ENCODE results near the gene RAP1GDS1.

RAP1GDS1 gene

DNA sequence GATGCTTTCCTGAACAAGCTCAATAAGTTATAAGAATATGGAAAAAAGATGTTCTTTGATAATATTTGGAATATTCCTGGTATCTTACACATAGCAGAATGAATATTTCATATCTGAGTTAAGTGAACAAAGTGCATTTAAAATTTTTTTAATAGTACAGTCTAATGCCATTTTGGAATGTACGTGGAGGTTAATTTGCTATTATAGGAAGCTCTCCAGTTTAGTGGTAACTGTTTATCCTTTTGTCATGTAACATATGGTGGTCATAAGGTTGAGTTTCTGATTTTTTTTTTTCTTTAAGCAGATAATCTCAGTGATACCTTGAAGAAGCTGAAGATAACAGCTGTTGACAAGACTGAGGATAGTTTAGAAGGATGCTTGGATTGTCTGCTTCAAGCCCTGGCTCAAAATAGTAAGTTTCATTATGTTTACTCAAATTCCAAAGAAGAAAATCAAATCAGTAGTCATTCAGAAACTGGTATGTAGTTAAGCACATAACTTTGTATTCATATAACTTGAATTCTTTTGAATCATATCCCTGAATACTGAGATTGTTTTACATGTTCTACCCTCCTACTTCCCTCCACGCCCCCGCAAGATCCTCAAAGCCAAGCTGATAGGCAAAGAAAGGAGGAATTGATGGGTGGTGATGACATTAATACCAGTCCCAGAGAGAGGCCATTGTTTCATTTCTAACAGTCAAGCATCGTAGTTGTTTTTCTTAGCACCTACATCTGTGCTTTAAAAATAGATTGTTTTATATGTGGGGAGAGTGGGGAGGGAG lies 32.1 kb downstream of the RAP1GDS1 start:
- H4K20me1 ChIP-seq (ENCODE audit: insufficient read depth, low read length): no peaks in the 10 kb centered on the region

GRCh38 chr4:98298022-98298421 lies 36.8 kb downstream of the RAP1GDS1 start:
- ATAC-seq (ENCODE audit: insufficient read depth, low read depth): peak; percentile 47; the same call in 1 of the 3 replicates
- no peaks in the 10 kb centered on the region for H4K20me1 ChIP-seq (ENCODE audit: insufficient read depth, low read length)
- no peaks in the 10 kb centered on the region for H3K4me1 ChIP-seq (ENCODE audit: insufficient read depth, low read length)
- DNase-seq: no peak
- no peak overlapping the region for H2AFZ ChIP-seq (ENCODE audit: low read depth, low read length)
- H3K79me2 ChIP-seq (ENCODE audit: insufficient read depth, low read length): peaks cover 98% of the 10 kb centered on the region
- no peak overlapping the region for H3K9ac ChIP-seq (ENCODE audit: low read depth, low read length)
- TF ChIP-seq, protein P1, sequence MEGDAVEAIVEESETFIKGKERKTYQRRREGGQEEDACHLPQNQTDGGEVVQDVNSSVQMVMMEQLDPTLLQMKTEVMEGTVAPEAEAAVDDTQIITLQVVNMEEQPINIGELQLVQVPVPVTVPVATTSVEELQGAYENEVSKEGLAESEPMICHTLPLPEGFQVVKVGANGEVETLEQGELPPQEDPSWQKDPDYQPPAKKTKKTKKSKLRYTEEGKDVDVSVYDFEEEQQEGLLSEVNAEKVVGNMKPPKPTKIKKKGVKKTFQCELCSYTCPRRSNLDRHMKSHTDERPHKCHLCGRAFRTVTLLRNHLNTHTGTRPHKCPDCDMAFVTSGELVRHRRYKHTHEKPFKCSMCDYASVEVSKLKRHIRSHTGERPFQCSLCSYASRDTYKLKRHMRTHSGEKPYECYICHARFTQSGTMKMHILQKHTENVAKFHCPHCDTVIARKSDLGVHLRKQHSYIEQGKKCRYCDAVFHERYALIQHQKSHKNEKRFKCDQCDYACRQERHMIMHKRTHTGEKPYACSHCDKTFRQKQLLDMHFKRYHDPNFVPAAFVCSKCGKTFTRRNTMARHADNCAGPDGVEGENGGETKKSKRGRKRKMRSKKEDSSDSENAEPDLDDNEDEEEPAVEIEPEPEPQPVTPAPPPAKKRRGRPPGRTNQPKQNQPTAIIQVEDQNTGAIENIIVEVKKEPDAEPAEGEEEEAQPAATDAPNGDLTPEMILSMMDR (IDR thresholded peaks at IDR 0.05; ENCODE audit: borderline replicate concordance, extremely low read depth, low read length, poor library complexity, severe bottlenecking): no peak
- TF ChIP-seq EZH2 (IDR thresholded peaks at IDR 0.05; ENCODE audit: borderline replicate concordance, low read depth, low read length, severe bottlenecking): no peak
- peaks cover 74% of the 10 kb centered on the region for H3K36me3 ChIP-seq (ENCODE audit: insufficient read depth, low read length)
- H3K4me3 ChIP-seq (ENCODE audit: low read depth in 1 of 2, low read length in 2 of 2): no peak overlapping the region
- peak overlapping the region; percentile 43 for H3K27ac ChIP-seq (ENCODE audit: low read length)
- H3K4me2 ChIP-seq (ENCODE audit: insufficient read depth, low read length): no peak overlapping the region
- H3K27me3 ChIP-seq (ENCODE audit: insufficient read depth, low read length, poor library complexity): no peaks in the 10 kb centered on the region
- peaks cover 9% of the 10 kb centered on the region for H3K9me3 ChIP-seq (ENCODE audit: insufficient read depth, low read length, severe bottlenecking)

More for the DNA sequence above, 32.1 kb downstream of the RAP1GDS1 start:
- TF ChIP-seq, protein P1 (IDR thresholded peaks at IDR 0.05; ENCODE audit: borderline replicate concordance, extremely low read depth, low read length, poor library complexity, severe bottlenecking): no peak
- Histone ChIP-seq H3K27ac (ENCODE audit: low read length) (peak overlapping the region; percentile 50), H3K4me3 (ENCODE audit: low read depth in 1 of 2, low read length in 2 of 2) (no peak overlapping the region), H3K79me2 (ENCODE audit: insufficient read depth, low read length) (peaks cover 93% of the 10 kb centered on the region), H3K27me3 (ENCODE audit: insufficient read depth, low read length, poor library complexity) (no peaks in the 10 kb centered on the region), H3K9me3 (ENCODE audit: insufficient read depth, low read length, severe bottlenecking) (no peaks in the 10 kb centered on the region), H3K4me1 (ENCODE audit: insufficient read depth, low read length) (peaks cover 41% of the 10 kb centered on the region), H3K9ac (ENCODE audit: low read depth, low read length) (no peak overlapping the region), H2AFZ (ENCODE audit: low read depth, low read length) (no peak overlapping the region), H3K4me2 (ENCODE audit: insufficient read depth, low read length) (no peak overlapping the region), H3K36me3 (ENCODE audit: insufficient read depth, low read length) (peaks cover 47% of the 10 kb centered on the region)
- DNase-seq: no peak
- ATAC-seq (ENCODE audit: insufficient read depth, low read depth): no peak

- H4K20me1 ChIP-seq (ENCODE audit: insufficient read depth, low read length): peaks cover 3% of the 10 kb centered on the region; the same call in 1 of the 2 replicates
- H3K4me2 ChIP-seq (ENCODE audit: insufficient read depth, low read length): no peak overlapping the region
- H2AFZ ChIP-seq (ENCODE audit: low read depth, low read length): no peak overlapping the region
- TF ChIP-seq, protein P1 (IDR thresholded peaks at IDR 0.05; ENCODE audit: borderline replicate concordance, extremely low read depth, low read length, poor library complexity, severe bottlenecking): no peak
- no peak for TF ChIP-seq EZH2 (IDR thresholded peaks at IDR 0.05; ENCODE audit: borderline replicate concordance, low read depth, low read length, severe bottlenecking)
- no peak overlapping the region for H3K4me3 ChIP-seq (ENCODE audit: low read depth in 1 of 2, low read length in 2 of 2)
- peaks cover 9% of the 10 kb centered on the region for H3K9me3 ChIP-seq (ENCODE audit: insufficient read depth, low read length, severe bottlenecking)
- H3K4me1 ChIP-seq (ENCODE audit: insufficient read depth, low read length): no peaks in the 10 kb centered on the region
- peaks cover 49% of the 10 kb centered on the region for H3K36me3 ChIP-seq (ENCODE audit: insufficient read depth, low read length)
- H3K79me2 ChIP-seq (ENCODE audit: insufficient read depth, low read length): peaks cover 97% of the 10 kb centered on the region
- ATAC-seq (ENCODE audit: insufficient read depth, low read depth) (no peak), DNase-seq (no peak)
- H3K27me3 ChIP-seq (ENCODE audit: insufficient read depth, low read length, poor library complexity): no peaks in the 10 kb centered on the region
- H3K9ac ChIP-seq (ENCODE audit: low read depth, low read length): no peak overlapping the region
- H3K27ac ChIP-seq (ENCODE audit: low read length): no peak overlapping the region
These were observed 39.5 kb downstream of the RAP1GDS1 start for GRCh38 chr4:98300706-98301105.

Data from DND-41 (cell line).